Panc1 (cell line): ENCODE data around the gene ABCD3. TPM values are rescaled to one million over a fixed set of nuclear protein-coding genes. Genes with fewer than 3 reads are reported as not detected.

Source experiments
- ATAC-seq: fragments of 200-7000 bp; cut with Tn5 transposase; 2 replicates; pipeline ENCODE4 v1.9.1; 2020; ENCODE audit warnings: mild to moderate bottlenecking, moderate library complexity
- BruUV-seq: library from RNA; stranded (reverse); fragments of 400-500 nt; replicated peaks from 2 replicates; lab custom pipeline; 2021; lab: Mats Ljungman, UMichigan
- CTCF ChIA-PET: fragments of 300-600 bp; sonication (Branson Sonifier 250); formaldehyde crosslinking; loops from one replicate; lab custom pipeline; 2022; ENCODE audit warnings: antibody characterized with exemption; lab: Charles Lee
- POLR2A ChIA-PET: fragments of 300-600 bp; sonication (Branson Sonifier 250); formaldehyde crosslinking; loops from one replicate; lab custom pipeline; 2022; ENCODE audit warnings: antibody characterized with exemption; lab: Charles Lee
- DNase-seq: peaks from one replicate; pipeline ENCODE4 v3.0.0-alpha.2; 2010; ENCODE audit warnings: low read depth, low spot score
- H3K27ac ChIP-seq: 2 replicates; pipeline ENCODE4 v1.5.1; 2011; ENCODE audit warnings: mild to moderate bottlenecking, low read length, inconsistent platforms
- H3K27me3 ChIP-seq: fragments of 200-500 bp; sonication (Bioruptor generic); 2 replicates; pipeline ENCODE4 v1.6.0; 2014; ENCODE audit warnings: low read length, inconsistent platforms; ENCODE audit not compliant: control insufficient read depth, insufficient read depth
- H3K36me3 ChIP-seq: fragments of 200-500 bp; sonication (Bioruptor generic); 2 replicates; pipeline ENCODE4 v1.5.1; 2014; ENCODE audit warnings: inconsistent platforms, mild to moderate bottlenecking, low read length, moderate library complexity; ENCODE audit not compliant: control insufficient read depth, insufficient read depth
- H3K4me1 ChIP-seq: 2 replicates; pipeline ENCODE4 v1.5.1; 2011; ENCODE audit warnings: inconsistent platforms, mild to moderate bottlenecking, low read length, moderate library complexity; ENCODE audit not compliant: control insufficient read depth, insufficient read depth
- H3K4me3 ChIP-seq, 2 experiments: 2 replicates each; pipeline ENCODE4 v1.5.1; 2011 to 2012; ENCODE audit warnings: low read depth in 2 of 2, low read length in 2 of 2, mild to moderate bottlenecking in 2 of 2, inconsistent platforms in 1 of 2, moderate library complexity in 1 of 2
- H3K9me3 ChIP-seq: fragments of 200-500 bp; sonication (Bioruptor generic); 2 replicates; pipeline ENCODE4 v1.5.1; 2014; ENCODE audit warnings: low read depth, mild to moderate bottlenecking, inconsistent platforms, low read length, moderate library complexity; ENCODE audit not compliant: control insufficient read depth, insufficient read depth
- CTCF ChIP-seq: fragments of 450-650 bp; IDR thresholded peaks from 2 replicates; pipeline ENCODE4 v1.5.1; 2017; ENCODE audit warnings: mild to moderate bottlenecking
- POLR2AphosphoS5 ChIP-seq: IDR thresholded peaks from 2 replicates; pipeline ENCODE4 v1.6.1; 2012; ENCODE audit warnings: mild to moderate bottlenecking, low read depth, low read length, moderate library complexity
- SIN3A ChIP-seq: IDR thresholded peaks from 2 replicates; pipeline ENCODE4 v1.6.1; 2012; ENCODE audit warnings: low read depth, mild to moderate bottlenecking, low read length, moderate library complexity, borderline replicate concordance; ENCODE audit not compliant: insufficient read depth
- TCF7L2 ChIP-seq: IDR thresholded peaks from 2 replicates; pipeline ENCODE4 v1.6.1; 2011; ENCODE audit warnings: mild to moderate bottlenecking, low read depth, low read length, inconsistent platforms
- in situ Hi-C: cut with HindIII; loops from 2 replicates; pipeline ENCODE4 v1.10.0; 2016; ENCODE audit warnings: low sequenced_read_pairs, low pct_unique_long_range_greater_than_20kb
- intact Hi-C: fragments of 100-400 bp; cut with micrococcal nuclease; formaldehyde crosslinking; loops from one replicate; pipeline ENCODE4 v1.10.0; 2022; ENCODE audit not compliant: unreplicated experiment
- total RNA-seq: library from RNA; stranded (reverse); gene quantifications from one replicate; pipeline ENCODE4 v1.2.1, GENCODE V29; 2021; ENCODE audit not compliant: unreplicated experiment
- TF ChIP-seq, protein P1 (sequence below), 2 experiments: IDR thresholded peaks; 2 replicates each; pipeline ENCODE4 v1.6.1; 2011 to 2012; ENCODE audit warnings: low read depth in 2 of 2, control low read depth in 1 of 2, low read length in 1 of 2, mild to moderate bottlenecking in 1 of 2, moderate library complexity in 1 of 2; ENCODE audit not compliant: insufficient read depth in 1 of 2

The ABCD3 gene
- total RNA-seq, 1 experiment from 2014 or later: 40.5 TPM

DNA sequence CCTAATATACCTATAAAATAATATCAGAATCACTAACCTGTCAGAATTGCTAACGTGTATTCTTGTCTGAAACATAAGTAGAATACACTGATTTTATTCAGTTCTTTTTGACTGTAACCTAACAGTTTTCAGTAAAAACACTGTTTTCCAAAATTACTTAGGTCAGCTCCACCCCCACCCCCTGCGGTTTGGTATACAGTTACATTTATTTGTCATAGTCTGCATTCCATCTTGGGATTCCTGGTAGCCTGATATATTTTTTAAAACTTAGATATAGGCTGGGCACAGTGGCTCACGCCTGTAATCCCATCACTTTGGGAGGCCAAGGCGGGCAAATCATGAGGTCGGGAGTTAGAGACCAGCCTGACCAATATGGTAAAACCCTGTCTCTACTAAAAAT lies 19.8 kb upstream of the ABCD3 start:
- Histone ChIP-seq H3K27ac (no peak overlapping the region), H3K4me3 (no peak overlapping the region), H3K36me3 (no peaks in the 10 kb centered on the region), H3K27me3 (no peaks in the 10 kb centered on the region), H3K9me3 (no peaks in the 10 kb centered on the region), H3K4me1 (no peaks in the 10 kb centered on the region)
- in situ Hi-C loops (no loop called here), intact Hi-C loops (no loop called here)
- no peak for DNase-seq
- CTCF ChIA-PET: no interaction called here
- no peak for ATAC-seq
- BruUV-seq: no TSS peak
- POLR2A ChIA-PET: no interaction called here
- TF ChIP-seq TCF7L2: no peak

DNA sequence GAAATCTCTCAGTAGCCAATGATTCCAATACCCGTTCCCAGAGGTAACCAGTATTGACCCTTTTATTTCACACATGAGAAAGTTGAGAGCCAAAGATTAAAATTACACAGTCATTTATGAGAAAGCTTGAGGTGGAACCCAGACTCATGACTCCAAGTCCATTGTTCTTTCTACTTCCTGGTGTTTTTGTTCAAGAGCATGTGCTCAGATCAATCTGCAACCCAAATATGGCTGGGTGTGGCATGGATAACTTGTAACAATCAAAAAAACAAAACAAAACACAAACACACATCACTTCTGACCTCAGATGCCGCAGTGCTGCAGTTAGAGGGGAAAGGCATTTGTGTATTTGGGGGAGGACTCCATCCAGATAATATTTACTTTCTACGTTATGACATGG lies 18.7 kb upstream of the ABCD3 start:
- no peak for ATAC-seq
- Histone ChIP-seq H3K27ac (no peak overlapping the region), H3K4me1 (no peaks in the 10 kb centered on the region), H3K27me3 (no peaks in the 10 kb centered on the region), H3K9me3 (no peaks in the 10 kb centered on the region), H3K36me3 (no peaks in the 10 kb centered on the region), H3K4me3 (no peak overlapping the region)
- DNase-seq: no peak
- no peak for TF ChIP-seq POLR2AphosphoS5
- TF ChIP-seq, protein P1, sequence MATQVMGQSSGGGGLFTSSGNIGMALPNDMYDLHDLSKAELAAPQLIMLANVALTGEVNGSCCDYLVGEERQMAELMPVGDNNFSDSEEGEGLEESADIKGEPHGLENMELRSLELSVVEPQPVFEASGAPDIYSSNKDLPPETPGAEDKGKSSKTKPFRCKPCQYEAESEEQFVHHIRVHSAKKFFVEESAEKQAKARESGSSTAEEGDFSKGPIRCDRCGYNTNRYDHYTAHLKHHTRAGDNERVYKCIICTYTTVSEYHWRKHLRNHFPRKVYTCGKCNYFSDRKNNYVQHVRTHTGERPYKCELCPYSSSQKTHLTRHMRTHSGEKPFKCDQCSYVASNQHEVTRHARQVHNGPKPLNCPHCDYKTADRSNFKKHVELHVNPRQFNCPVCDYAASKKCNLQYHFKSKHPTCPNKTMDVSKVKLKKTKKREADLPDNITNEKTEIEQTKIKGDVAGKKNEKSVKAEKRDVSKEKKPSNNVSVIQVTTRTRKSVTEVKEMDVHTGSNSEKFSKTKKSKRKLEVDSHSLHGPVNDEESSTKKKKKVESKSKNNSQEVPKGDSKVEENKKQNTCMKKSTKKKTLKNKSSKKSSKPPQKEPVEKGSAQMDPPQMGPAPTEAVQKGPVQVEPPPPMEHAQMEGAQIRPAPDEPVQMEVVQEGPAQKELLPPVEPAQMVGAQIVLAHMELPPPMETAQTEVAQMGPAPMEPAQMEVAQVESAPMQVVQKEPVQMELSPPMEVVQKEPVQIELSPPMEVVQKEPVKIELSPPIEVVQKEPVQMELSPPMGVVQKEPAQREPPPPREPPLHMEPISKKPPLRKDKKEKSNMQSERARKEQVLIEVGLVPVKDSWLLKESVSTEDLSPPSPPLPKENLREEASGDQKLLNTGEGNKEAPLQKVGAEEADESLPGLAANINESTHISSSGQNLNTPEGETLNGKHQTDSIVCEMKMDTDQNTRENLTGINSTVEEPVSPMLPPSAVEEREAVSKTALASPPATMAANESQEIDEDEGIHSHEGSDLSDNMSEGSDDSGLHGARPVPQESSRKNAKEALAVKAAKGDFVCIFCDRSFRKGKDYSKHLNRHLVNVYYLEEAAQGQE (IDR thresholded peaks at IDR 0.05; ENCODE audit: insufficient read depth in 1 of 2, low read depth in 2 of 2, low read length in 1 of 2): no peak
- no peak for TF ChIP-seq TCF7L2
- CTCF ChIA-PET: no interaction called here
- no TSS peak for BruUV-seq
- intact Hi-C loops (no loop called here), in situ Hi-C loops (no loop called here)
- POLR2A ChIA-PET: no interaction called here

DNA sequence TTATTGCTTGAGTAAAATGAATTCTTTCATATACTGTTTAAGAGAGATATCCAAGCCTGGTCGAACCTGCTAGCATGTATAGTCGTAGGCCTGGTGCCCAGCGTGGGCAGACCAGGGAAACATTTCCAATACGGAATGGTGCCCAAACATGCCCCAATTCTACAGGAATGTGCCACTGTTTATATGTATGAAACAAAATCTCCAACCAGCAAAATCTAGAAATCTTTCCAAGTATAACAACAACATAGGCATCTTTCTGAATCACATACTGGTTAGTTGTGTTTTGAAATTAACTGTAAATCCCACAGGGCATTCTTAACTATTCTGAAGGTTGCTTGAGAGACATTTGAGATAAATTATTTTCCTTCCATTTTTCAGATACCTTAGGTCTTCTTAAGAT lies 17.0 kb upstream of the ABCD3 start:
- CTCF ChIA-PET: no interaction called here
- BruUV-seq: no TSS peak
- in situ Hi-C loops: no loop called here

More for the DNA sequence above, 17.0 kb upstream of the ABCD3 start:
- no peak overlapping the region for H3K27ac ChIP-seq
- H3K9me3 ChIP-seq: no peaks in the 10 kb centered on the region
- TF ChIP-seq TCF7L2 (no peak), CTCF (no peak), SIN3A (no peak), POLR2AphosphoS5 (no peak)
- TF ChIP-seq, protein P1 (IDR thresholded peaks at IDR 0.05; ENCODE audit: insufficient read depth in 1 of 2, low read depth in 2 of 2, low read length in 1 of 2): no peak
- intact Hi-C loops: no loop called here
- no peak overlapping the region for H3K4me3 ChIP-seq
- no peaks in the 10 kb centered on the region for H3K4me1 ChIP-seq
- no peak for DNase-seq
- no peaks in the 10 kb centered on the region for H3K36me3 ChIP-seq
- POLR2A ChIA-PET: no interaction called here
- no peaks in the 10 kb centered on the region for H3K27me3 ChIP-seq
- ATAC-seq: no peak
